Epithelial cell of proximal tubule (primary cell): ENCODE results near the gene KRTAP10-12. TPM values are rescaled to one million over a fixed set of nuclear protein-coding genes. Genes with fewer than 3 reads are reported as not detected.

ENCODE experiments used
- DNase-seq: peaks from one replicate; pipeline ENCODE4 v3.0.0-alpha.2; 2011; ENCODE audit warnings: low read depth
- H3K4me3 ChIP-seq: 2 replicates; pipeline ENCODE4 v1.5.1; 2011; ENCODE audit warnings: low read depth, mild to moderate bottlenecking, low read length
- CTCF ChIP-seq: conservative IDR thresholded peaks from 2 replicates; pipeline ENCODE4 v1.5.1; 2012; ENCODE audit warnings: low read depth, mild to moderate bottlenecking, low read length
- total RNA-seq: library from RNA; depleted of rRNA; stranded (reverse); fragments of >200 nt; gene quantifications from 2 replicates; pipeline ENCODE4 v1.2.3, GENCODE V29; 2015

The KRTAP10-12 gene
- total RNA-seq, 1 donor from 2014 or later: not detected

GRCh38 chr21:44701541-44701940, 4.6 kb downstream of the KRTAP10-12 start:
- no peak for TF ChIP-seq CTCF
- H3K4me3 ChIP-seq: no peak overlapping the region
- no peak for DNase-seq

- TF ChIP-seq CTCF: no peak
- H3K4me3 ChIP-seq: no peak overlapping the region
- DNase-seq: no peak
Measured at GRCh38 chr21:44702111-44702972, 5.4 kb downstream of the KRTAP10-12 start.

GRCh38 chr21:44702973-44703730, 6.2 kb downstream of the KRTAP10-12 start:
- H3K4me3 ChIP-seq: no peak overlapping the region
- no peak for DNase-seq
- no peak for TF ChIP-seq CTCF

- no peak overlapping the region for H3K4me3 ChIP-seq
- no peak for DNase-seq
- TF ChIP-seq CTCF: no peak
Measured at GRCh38 chr21:44703731-44704635, 7.0 kb downstream of the KRTAP10-12 start.

GRCh38 chr21:44704636-44705001, 7.6 kb downstream of the KRTAP10-12 start:
- H3K4me3 ChIP-seq: no peak overlapping the region
- DNase-seq: no peak
- no peak for TF ChIP-seq CTCF

GRCh38 chr21:44706026-44706705, 9.2 kb downstream of the KRTAP10-12 start:
- no peak for TF ChIP-seq CTCF
- no peak overlapping the region for H3K4me3 ChIP-seq
- no peak for DNase-seq
